ENCODE results near the gene PRR5.

The PRR5 gene

GRCh38 chr22:44758344-44758973 lies 56.5 kb downstream of the PRR5 start:
- no peak for DNase-seq (ENCODE audit: low read depth)

- DNase-seq (ENCODE audit: low read depth) = no peak
These were observed 57.0 kb downstream of the PRR5 start for GRCh38 chr22:44759001-44759400.

- no peak for DNase-seq (ENCODE audit: low read depth)
These were observed 57.7 kb downstream of the PRR5 start for GRCh38 chr22:44759430-44760310.

- no peak for DNase-seq (ENCODE audit: low read depth)
These were observed 58.5 kb downstream of the PRR5 start for GRCh38 chr22:44760476-44760875.

- no peak for DNase-seq (ENCODE audit: low read depth)
These were observed 59.0 kb downstream of the PRR5 start for GRCh38 chr22:44761025-44761424.

GRCh38 chr22:44764373-44764772 lies 62.4 kb downstream of the PRR5 start:
- no peak for DNase-seq (ENCODE audit: low read depth)

- DNase-seq (ENCODE audit: low read depth) = no peak
These were observed 63.0 kb downstream of the PRR5 start for GRCh38 chr22:44764974-44765373.

GRCh38 chr22:44765571-44766285 lies 63.7 kb downstream of the PRR5 start:
- DNase-seq (ENCODE audit: low read depth) = no peak

- no peak for DNase-seq (ENCODE audit: low read depth)
These were observed 71.1 kb downstream of the PRR5 start for GRCh38 chr22:44773082-44773481.

- no peak for DNase-seq (ENCODE audit: low read depth)
These were observed 73.9 kb downstream of the PRR5 start for GRCh38 chr22:44775862-44776261.

GRCh38 chr22:44776605-44777363 lies 74.8 kb downstream of the PRR5 start:
- no peak for DNase-seq (ENCODE audit: low read depth)

- DNase-seq (ENCODE audit: low read depth) = no peak
These were observed 75.4 kb downstream of the PRR5 start for GRCh38 chr22:44777364-44777755.

- DNase-seq (ENCODE audit: low read depth) = no peak
These were observed 79.0 kb downstream of the PRR5 start for GRCh38 chr22:44780876-44781449.

GRCh38 chr22:44782363-44782963 lies 80.5 kb downstream of the PRR5 start:
- DNase-seq (ENCODE audit: low read depth) = no peak

GRCh38 chr22:44783091-44783490 lies 81.1 kb downstream of the PRR5 start:
- DNase-seq (ENCODE audit: low read depth) = no peak

GRCh38 chr22:44783581-44783980 lies 81.6 kb downstream of the PRR5 start:
- DNase-seq (ENCODE audit: low read depth) = no peak

- no peak for DNase-seq (ENCODE audit: low read depth)
These were observed 84.1 kb downstream of the PRR5 start for GRCh38 chr22:44786136-44786535.

GRCh38 chr22:44786610-44787009 lies 84.6 kb downstream of the PRR5 start:
- DNase-seq (ENCODE audit: low read depth) = no peak

All from activated T-cell treated with anti-CD3 and anti-CD28 coated beads for 1 hour (primary cell).